ENCODE results near the gene GALNT14.

The GALNT14 gene

DNA sequence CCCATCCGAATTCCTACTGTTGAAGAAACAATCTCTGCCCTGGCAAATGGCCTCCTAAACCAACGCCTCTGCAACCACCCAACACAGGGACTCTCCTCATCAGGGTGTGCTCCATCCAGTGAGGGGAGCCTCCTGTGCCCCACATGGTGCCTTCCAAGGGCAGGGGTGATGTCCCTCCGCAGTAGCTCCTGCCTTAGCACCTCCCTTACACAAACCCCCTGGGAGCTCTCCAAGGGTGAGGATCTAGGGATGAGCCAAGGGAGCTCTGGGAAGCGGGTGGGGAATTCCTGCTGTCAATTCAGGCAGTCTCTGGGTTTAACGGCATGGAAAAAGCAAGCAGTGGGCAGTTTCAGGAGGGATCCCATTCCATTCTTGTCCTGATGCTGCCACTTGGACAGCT, 3.8 kb downstream of the GALNT14 start:
- DNase-seq (ENCODE audit: low read depth): no peak

GRCh38 chr2:31132786-31133185, 5.5 kb downstream of the GALNT14 start:
- no peak for DNase-seq (ENCODE audit: low read depth)

DNA sequence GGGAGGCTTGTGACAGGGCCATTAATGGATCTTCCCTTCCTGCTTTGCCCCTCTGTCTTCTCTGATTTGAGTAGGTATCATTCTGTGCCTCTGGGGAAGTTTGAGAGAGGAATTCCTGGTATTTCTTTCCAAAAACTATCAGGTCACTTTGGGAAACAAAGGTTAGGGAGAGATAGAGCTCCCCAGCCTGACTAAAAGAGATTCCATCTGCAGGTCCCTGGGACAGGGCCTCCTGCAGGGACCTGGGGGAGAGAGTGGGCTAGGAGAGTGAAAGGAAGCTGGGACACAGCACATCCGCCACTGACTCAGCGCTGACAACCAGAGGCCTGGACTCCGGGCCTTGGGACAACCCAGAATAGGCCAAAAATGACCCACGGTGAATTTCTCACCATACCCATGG, 6.4 kb downstream of the GALNT14 start:
- DNase-seq (ENCODE audit: low read depth): no peak

- DNase-seq (ENCODE audit: low read depth): no peak
Observed at GRCh38 chr2:31129375-31130171, 8.7 kb downstream of the GALNT14 start.

DNA sequence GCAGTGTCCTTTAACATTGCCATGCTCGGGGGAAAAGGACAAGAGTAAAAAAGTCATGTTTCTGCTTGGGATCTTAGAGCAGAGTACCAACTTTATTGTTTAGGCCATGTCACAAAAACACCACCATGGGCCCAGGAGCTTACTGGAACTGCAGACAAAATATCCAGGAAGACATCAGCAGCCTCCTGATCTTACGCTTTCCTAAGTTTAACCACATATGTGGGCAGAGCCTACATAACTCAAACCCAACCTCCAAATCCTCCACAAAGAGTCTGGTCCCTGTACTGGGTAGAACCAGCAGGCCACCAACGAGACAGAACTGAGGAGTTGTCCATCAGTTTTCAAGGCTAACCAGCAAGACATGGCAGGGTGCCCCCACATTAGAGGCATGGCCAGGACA, 10.3 kb downstream of the GALNT14 start:
- no peak for DNase-seq (ENCODE audit: low read depth)

DNA sequence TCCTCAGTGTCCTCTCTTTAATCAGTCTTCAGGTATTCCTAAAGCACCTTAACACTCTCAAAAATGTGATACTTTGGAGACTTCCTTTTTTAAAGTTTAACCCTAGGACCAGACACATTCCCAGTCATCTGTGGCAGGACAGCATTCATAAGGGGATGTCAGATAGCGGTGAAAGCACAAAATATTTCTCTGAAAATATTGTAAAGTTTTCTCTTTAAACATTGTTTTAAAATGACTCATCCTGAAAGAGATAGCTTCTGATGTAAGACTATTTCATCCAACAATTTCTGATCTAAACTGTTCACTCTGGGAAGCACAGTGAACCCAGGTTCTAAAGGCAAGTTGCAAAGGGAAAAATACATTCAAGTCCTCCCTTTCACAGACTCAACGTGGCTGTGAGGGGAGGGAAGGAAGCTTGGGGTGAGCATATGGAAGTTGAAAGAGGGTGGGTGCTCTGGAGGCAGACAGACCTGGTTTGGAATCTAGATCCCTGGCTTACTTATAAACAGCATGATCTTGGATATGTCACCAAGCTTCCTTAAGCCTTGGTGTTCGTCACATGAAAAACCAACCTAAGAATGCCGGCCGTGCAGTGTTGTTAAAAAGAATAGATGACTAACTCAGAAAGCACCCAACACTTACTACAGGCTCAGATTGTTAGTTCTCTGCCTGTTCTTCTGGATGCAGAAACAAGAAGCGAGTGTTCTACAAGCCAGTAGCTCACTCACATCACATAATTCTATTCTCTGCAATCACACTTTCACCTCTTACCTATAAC, 12.1 kb downstream of the GALNT14 start:
- no peak for DNase-seq (ENCODE audit: low read depth)

GRCh38 chr2:31124904-31125303, 13.3 kb downstream of the GALNT14 start:
- no peak for DNase-seq (ENCODE audit: low read depth)

GRCh38 chr2:31122133-31122532, 16.1 kb downstream of the GALNT14 start:
- DNase-seq (ENCODE audit: low read depth): no peak

DNA sequence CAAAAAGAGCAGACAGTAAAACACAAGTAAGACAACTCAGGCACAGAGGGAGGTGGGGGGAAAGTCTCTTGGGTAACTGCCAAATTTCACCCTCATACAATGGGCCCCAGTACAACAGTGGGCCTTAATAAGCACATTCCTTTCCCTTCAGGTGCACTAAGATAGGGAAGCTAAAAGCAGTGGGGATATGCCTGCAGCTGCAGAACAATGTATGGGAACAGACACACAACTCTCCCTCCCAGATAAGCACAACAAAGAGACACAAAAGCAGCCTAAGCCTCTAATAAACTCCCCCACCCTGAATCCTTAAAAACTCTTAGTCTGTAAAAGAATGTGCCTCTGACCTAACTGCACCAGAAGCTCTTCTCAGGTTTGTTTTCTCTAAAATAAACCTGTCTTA, 24.5 kb downstream of the GALNT14 start:
- no peak for DNase-seq (ENCODE audit: low read depth)

- no peak for DNase-seq (ENCODE audit: low read depth)
Observed at GRCh38 chr2:31112544-31112943, 25.7 kb downstream of the GALNT14 start.

- no peak for DNase-seq (ENCODE audit: low read depth)
Observed at GRCh38 chr2:31110998-31111397, 27.2 kb downstream of the GALNT14 start.

- no peak for DNase-seq (ENCODE audit: low read depth)
Observed at GRCh38 chr2:31110431-31110830, 27.8 kb downstream of the GALNT14 start.

- no peak for DNase-seq (ENCODE audit: low read depth)
Observed at GRCh38 chr2:31109633-31110192, 28.5 kb downstream of the GALNT14 start.

DNA sequence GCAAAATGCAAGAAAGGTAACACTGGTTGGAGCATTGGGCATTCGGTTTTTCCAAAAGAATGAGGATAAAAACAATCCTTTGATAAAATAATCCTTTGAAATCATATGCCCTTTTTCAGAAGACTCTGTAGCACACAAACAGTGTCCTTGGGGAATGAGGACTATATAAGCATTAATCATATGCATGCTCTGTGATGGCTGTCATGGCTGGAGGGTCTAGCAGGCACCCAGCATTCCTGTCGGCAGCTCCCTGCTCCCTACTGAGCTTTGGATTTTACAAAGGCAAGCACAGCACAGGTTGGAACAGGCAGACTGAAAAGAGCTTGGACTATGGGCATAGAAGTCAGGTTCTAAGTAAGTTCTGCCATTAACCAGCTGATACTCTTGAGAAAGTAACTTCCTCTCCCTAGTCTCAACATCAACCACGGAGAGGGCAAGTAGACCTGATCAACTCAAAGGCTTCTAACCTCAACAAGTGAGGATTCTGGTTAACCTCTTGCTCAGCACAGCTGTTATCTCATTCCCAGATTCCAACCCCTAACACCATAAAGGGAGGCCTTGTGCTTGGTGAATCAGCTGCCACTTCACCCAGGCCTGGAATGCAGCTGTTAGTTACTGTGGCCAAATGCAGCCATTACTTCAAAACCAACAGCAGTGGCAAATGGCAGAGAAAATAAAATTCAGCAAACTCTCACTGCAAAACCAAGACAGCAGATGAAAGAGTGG, 29.5 kb downstream of the GALNT14 start:
- no peak for DNase-seq (ENCODE audit: low read depth)

DNA sequence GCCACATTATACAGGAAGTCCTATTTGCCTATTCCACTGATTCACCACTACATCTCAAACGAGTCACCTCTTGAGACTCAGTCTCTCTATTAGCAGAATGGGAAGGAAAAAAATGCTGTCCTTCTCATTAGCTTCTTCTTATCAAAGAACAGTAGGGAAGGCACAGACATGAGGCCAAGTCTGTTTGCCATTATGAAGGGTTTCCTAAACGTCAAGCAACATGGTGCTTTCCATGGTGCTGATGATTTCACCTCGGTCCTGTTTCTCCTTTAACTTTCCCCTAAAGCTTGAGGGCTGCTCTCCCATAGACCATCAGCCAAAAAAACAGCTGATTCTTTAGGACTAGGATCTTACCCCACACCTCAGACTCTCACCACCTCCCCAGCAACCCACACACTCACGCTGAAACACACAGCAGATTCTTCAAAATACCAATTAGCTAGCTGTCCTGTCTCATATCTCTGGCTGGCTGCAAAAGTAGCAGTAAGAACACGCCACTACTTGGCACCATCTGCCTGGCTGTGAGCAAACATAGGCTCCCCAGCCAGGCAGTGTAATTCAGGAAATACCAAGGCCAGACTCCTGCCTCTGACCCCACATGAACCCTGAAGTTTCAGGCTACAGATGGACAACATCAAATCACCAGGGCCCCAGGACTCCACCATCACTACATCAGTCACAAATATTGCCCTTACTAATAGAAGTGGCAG, 30.5 kb downstream of the GALNT14 start:
- DNase-seq (ENCODE audit: low read depth): no peak

DNA sequence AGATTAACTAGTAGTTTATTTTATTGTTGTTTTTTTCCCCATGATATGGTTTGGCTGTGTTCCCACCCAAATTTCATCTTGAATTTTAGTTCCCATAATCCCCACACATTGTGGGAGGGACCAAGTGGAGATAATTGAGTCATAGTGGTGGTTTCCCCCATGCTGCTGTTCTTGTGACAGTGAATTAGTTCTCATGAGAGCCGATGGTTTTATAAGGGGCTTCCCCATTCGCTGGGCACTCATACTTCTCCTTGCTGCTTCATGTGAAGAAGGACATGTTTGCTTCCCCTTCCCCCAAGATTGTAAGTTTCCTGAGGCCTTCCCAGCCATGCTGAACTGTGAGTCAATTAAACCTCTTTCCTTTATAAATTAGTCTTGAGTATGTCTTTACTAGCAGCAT, 36.5 kb downstream of the GALNT14 start:
- no peak for DNase-seq (ENCODE audit: low read depth)

DNA sequence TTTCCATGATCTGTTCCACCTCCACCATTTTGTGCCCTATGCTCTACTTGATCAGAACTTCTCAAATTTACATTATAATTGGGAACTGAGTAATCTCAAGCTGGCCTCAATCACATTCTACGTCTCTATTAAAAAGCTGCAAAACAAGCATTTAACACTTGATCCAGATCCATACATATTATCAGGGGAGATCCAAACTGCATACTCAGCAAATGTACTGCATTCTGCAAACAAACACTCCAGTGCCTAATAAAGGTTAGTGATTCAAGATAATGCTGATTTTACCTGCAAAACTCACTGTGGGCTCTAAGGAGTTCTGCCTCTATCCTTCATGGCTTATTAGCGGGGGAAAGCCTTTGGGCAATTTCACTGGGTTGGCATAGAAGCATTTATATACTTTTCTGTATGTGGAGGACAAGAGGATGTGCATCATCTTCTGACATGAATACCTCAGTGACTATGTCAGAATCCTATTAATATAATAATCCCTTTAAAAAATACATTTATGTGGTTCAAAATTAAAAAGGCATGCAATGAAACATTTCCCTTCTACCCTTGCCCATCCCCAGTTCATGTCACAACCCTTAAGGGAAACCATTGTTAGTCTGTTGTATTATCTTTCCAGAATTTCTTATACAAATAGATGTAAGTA, 40.2 kb downstream of the GALNT14 start:
- no peak for DNase-seq (ENCODE audit: low read depth)

GRCh38 chr2:31090188-31090587, 48.1 kb downstream of the GALNT14 start:
- DNase-seq (ENCODE audit: low read depth): no peak

- DNase-seq (ENCODE audit: low read depth): no peak
Observed at GRCh38 chr2:31089645-31090044, 48.6 kb downstream of the GALNT14 start.

- DNase-seq (ENCODE audit: low read depth): no peak
Observed at GRCh38 chr2:31088504-31089195, 49.6 kb downstream of the GALNT14 start.

GRCh38 chr2:31087491-31087890, 50.7 kb downstream of the GALNT14 start:
- DNase-seq (ENCODE audit: low read depth): no peak
